ENCODE results near the gene DDX39A.
A peak's percentile ranks its signal among the peaks of the same experiment; 100 is the strongest.

Gene DDX39A

GRCh38 chr19:14433554-14434501, 14.7 kb upstream of the DDX39A start:
- DNase-seq: peak; percentile 71

- peak; percentile 78 for DNase-seq
Measured at GRCh38 chr19:14432791-14433553, 13.8 kb upstream of the DDX39A start, which contains the start of gene PKN1. Gene PKN1 (plus strand): TSS chr19:14433306. CDS start chr19:14433522, 216 bp downstream.

DNA sequence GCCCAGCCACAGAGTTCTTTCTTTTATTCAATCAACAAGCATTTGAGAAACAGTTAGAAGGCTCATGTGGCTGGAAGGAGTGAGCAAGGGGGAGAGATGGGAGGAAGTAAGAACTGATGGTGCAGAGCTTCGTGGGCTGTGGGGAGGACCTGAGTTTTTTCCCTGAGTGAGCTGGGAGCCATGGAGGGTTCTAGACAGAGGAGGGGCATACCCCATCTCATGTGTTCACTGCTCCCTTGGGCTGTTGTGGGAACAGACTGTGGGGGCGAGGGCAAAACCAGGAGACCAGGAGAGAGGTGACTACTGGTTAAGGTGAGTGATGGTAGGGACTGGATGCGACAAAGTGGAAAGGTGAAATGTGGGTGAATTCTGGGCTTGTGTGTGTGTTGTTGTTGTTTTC, 11.6 kb upstream of the DDX39A start:
- DNase-seq: no peak

DNA sequence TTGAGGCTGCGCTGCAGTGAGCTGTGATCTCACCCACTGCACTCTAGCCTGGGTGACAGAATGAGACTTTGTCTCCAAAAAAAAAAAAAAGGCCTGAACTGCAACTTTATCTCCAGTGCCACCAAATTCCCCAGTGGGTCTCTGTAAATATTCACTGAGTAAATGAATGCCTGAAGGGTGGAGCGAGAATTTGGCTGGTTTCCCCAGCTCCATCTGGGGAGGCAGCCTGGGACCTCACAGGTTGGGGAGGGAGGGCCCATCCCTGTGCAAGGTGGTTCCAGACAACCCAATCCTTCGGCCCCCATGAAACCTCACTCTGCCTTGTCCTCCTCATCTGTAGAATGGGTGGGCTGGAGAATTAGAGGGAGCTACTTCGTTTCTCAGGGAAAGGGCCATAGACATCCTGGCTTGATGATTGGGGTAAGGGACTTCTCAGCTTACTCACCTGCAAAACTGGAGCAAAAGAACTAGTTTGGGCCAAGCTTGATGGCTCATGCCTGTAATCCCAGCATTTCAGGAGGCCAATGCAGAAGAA, 9.8 kb upstream of the DDX39A start:
- no peak for DNase-seq

DNA sequence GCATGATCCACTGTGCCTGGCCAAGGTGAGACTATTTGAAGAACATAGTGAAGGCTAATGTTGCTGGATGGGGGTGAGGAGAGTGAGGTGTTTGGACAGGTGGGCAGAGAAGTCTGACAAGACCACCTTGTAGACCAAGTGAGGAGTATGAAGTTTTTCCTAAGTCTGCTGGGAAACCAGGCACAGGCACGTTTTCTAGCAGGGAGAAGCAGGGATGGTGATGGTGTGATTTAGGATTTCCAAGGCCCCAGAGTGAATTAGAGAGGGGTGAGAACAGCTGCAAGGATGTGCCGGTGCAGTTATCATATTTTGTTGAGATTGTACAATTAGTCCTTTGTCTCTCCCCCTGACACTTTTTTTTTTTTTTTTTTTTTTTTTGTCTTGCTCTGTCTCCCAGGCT, 8.3 kb upstream of the DDX39A start:
- DNase-seq: no peak

- DNase-seq: no peak
Measured at GRCh38 chr19:14425696-14426138, 6.6 kb upstream of the DDX39A start.

DNA sequence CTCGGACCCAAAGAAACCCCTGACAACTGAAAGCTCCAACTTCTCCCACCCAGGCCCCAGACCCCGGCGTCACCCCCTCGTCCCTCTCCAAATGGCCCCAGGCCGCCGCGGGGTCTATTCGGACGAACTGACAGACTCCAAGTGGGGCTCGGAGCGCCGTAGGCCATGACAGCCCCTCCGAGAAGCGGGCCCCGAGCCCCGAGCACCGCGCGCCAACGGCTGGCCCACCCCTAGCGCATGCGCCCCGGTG, 360 bp downstream of the DDX39A start:
- no peak for DNase-seq

GRCh38 chr19:14416817-14417231, 2.3 kb downstream of the DDX39A start:
- no peak for DNase-seq

GRCh38 chr19:14414926-14415690, 4.0 kb downstream of the DDX39A start:
- no peak for DNase-seq

GRCh38 chr19:14413693-14414181, 5.4 kb downstream of the DDX39A start:
- DNase-seq: no peak

DNA sequence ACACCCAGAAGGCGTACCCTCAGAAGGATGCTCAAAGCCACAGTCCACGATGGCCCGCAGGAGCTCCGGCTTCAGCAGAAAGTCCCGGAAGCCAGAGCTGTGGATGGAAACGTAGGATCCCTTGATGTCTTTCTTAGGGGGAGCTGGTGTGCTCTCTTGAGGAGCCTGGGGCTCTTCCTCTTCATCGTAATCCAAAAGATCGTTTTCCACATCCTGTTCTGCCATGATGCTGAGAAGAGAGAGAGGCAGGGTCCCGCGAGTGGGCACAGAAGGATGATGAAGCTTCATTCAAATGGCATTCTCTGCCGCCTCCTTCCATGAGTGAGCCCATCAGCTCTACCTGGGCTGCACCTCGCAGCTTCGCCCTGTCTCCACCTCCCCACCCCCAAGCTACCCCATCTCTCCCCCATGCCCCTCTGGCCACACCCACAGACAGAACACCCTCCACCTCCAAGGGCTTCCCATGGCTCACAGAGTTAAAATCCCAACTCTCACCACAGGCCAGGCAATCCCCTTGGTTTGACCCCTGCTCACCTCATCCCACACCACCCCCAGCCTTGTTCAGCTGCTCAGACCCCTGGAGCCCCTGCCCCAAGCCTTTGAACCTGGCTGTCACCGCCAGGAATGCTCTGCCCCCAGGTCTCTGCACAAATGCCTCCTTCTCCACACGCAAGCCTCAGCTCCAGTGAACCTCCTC, 6.0 kb downstream of the DDX39A start:
- DNase-seq: no peak

- no peak for DNase-seq
Measured at GRCh38 chr19:14412324-14412995, 6.7 kb downstream of the DDX39A start.

- no peak for DNase-seq
Measured at GRCh38 chr19:14411938-14412245, 7.2 kb downstream of the DDX39A start.

- no peak for DNase-seq
Measured at GRCh38 chr19:14411161-14411937, 7.8 kb downstream of the DDX39A start.

GRCh38 chr19:14410091-14411051, 8.8 kb downstream of the DDX39A start:
- no peak for DNase-seq

DNA sequence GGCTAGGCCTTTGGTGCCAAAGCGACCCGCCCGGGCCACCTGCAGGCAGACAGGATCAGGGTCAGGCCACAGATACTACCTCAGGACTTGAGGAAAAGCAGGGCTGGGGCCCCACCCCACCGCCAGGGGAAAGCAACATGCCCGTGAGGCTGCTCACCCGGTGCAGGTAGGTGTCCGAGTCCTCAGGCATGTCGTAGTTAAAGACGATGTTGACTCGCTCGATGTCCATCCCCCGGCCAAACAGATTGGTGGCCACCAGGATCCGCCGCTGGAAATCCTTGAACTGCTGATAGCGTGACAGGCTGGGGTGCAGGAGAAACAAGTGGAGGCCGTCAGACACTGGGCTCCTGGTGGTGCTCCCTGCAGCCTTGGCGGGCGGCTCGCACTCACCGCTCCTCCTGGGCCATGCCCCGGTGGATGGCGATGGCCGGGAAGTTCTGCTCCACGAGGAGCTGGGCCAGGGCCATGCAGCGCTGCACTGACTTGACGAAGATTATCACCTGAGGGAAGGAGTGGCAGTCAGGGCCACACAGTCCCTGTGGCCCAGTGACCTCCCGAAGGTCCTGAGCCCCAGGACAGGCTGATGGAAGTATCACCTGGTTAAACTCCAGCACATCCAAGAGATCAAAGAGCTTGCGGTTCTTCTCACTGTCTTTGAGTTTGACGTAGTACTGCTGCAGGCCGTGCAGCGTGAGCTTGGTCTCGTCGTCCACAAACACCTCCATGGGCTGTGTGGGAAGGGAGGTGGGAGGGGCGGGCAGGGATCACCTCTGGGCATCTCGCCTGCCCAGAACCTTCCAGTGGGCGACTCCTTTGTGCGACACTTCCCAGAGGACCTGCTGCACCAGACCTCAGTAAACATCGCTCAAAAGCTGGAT, 9.8 kb downstream of the DDX39A start:
- DNase-seq: no peak

DNA sequence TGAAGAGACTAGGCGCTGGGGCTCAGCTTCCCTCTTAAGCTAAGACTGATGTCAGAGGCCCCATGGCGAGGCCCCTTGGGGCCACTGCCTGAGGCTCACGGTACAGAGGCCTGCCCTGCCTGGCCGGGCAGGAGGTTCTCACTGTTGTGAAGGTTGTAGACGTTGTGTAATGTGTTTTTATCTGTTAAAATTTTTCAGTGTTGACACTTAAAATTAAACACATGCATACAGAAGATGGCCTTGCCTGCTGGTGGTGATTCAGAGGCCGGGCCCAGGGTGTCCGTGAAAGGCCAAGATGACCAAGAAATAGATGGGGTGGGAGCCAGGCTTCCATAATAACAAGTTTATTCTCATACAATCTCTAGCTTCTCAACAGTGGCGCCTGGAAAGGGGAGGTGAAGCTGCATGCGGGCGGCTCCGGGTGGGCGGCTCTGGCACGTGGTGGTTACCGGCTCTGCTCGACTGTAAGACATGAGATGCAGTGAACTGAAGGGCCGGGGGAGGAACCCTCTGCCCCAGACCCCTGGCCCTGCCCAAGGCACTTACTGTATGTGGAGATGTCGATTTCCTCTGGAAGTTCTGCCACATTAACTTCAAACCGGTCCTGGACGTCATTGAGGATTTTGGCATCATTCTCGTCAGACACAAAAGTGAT, 10.5 kb downstream of the DDX39A start:
- no peak for DNase-seq
